Thyroid gland (tissue), 4 donors: ENCODE data around the gene ATAD2B.
"Not testable (repeated sequence)": the region's sequence is repeated elsewhere in the genome, so short reads cannot be mapped to it uniquely, and the experiment has no call there.

ENCODE experiments used
- CTCF ChIP-seq, 6 experiments: fragments of 200-600 bp in 3 of 6; fragments of 450-650 bp in 3 of 6; sonication (generic) in 3 of 6; IDR thresholded peaks; one replicate each; pipeline ENCODE4 v1.5.1; 2016 to 2019; ENCODE audit warnings: antibody characterized with exemption in 6 of 6, mild to moderate bottlenecking in 2 of 6, inconsistent platforms in 1 of 6, moderate library complexity in 1 of 6
- POLR2A ChIP-seq, 2 donors: fragments of 450-650 bp; IDR thresholded peaks; one replicate each; pipeline ENCODE4 v1.6.1; 2017; ENCODE audit warnings: antibody characterized with exemption in 2 of 2, mild to moderate bottlenecking in 2 of 2, moderate library complexity in 1 of 2

DNA sequence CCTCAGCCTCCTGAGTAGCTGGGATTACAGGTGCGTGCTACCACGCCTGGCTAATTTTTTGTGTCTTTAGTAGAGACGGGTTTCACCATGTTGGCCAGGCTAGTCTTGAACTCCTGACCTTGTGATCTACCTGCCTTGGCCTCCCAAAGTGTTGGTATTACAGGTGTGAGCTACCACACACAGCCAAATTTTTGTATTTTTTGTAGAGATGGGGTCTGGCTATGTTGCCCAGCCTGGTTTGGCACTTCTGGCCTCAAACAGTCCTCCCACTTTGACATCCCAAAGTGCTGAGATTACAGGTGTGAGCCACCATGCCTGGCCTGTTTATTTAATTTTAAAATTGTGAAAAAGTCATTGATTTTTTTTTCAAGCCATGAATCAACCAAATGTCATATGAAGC lies 25.6 kb upstream of the ATAD2B start:
- not testable (repeated sequence) for TF ChIP-seq POLR2A, CTCF (IDR thresholded peaks at IDR 0.05)
